ENCODE results near the gene MAN2C1. TPM values are rescaled to one million over a fixed set of nuclear protein-coding genes. Genes with fewer than 3 reads are reported as not detected.
"Not testable (repeated sequence)": the region's sequence is repeated elsewhere in the genome, so short reads cannot be mapped to it uniquely, and the experiment has no call there.

MAN2C1 gene
- total and polyA plus RNA-seq, 4 donors = 49.2 to 768 (median 227) TPM

DNA sequence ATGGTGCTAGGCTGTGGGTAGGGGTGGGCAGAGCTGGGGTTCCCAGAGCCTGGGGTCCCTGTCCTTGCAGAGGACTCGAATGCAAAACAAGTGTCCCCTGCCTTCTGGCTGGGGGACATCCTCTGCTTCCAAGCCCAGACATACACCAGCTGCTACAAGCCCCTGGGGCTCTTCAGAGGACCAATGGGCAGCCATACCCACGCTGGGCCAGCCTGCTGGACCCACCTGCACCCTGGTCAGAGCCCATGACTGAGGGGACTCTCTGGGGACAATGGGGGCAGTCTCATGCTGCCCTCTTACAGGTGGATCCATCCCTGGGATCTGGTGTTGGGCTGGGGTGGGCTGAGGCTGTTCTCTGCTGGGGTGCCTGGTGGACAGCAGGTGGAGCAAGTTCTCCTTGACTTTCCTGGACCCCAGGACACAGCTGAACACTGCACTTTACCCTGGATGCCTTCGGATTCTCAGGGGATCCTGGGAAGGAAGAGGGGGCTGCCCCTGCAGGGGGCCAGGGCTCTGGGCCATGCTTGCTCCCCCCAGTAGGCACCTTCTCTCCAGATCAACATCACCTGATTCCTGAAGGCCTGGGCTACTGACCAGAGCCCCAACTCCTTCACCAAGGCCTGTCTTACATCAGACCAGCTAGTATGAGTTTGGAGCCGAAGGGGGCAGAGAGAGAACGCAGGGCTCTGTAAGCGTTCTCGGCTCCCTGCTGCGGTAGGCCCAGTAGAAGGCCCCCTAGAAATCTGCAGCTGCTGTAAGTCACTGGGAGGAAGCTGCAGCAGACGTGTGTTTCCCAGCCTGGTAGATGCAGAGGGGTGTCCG is 39.7 kb downstream of the MAN2C1 start:
- intact Hi-C loops (cut with DNase I) = no loop called here
- WGBS, 2 donors = 77 to 82% methylated on average over 9 to 10 of the region's 10 CpGs

DNA sequence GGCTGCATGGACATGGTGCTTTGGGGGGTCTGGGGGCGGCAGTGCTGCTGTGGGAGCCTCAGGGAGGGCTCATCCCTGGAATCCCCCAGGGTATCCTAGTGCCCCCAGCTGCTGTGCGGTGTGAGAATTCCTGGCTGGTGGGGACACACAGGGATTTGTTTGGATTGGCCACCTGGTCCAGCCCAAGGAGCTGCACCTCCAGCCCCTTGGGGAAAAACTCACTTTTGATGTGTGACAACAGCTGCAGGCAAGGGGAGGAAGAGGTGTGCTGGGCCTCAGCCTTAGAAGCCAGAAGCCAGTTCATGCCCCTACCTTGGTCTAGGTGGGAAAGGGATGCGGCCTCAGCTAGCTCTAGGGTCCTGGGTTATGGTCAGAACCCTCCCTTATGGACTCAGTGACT is 40.9 kb downstream of the MAN2C1 start:
- WGBS, 2 donors = 78 to 81% methylated on average over 3 of the region's 3 CpGs
- H3K4me3 ChIP-seq (ENCODE audit: low read length in 2 of 2) = no peak overlapping the region
- intact Hi-C loops (cut with DNase I) = no loop called here
- H3K27me3 ChIP-seq (ENCODE audit: control insufficient read depth in 1 of 2, insufficient read depth in 2 of 2, low read length in 1 of 2) = no peaks in the 10 kb centered on the region
- ATAC-seq (ENCODE audit: low FRiP score) (no peak), DNase-seq (peak in 1 of 2 donors; percentile 45)
- H3K27ac ChIP-seq (ENCODE audit: low read depth in 1 of 2, low read length in 2 of 2) = no peak overlapping the region
- H3K36me3 ChIP-seq (ENCODE audit: control insufficient read depth in 1 of 2, insufficient read depth in 2 of 2, low read length in 1 of 2) = no peaks in the 10 kb centered on the region
- H3K4me1 ChIP-seq (ENCODE audit: control insufficient read depth in 1 of 2, insufficient read depth in 2 of 2, low read length in 2 of 2) = no peaks in the 10 kb centered on the region
- H3K9me3 ChIP-seq (ENCODE audit: control insufficient read depth, low read length) = no peaks in the 10 kb centered on the region

More for the DNA sequence above, 39.7 kb downstream of the MAN2C1 start:
- ATAC-seq (ENCODE audit: low FRiP score) (no peak), DNase-seq (peak in 1 of 2 donors; percentile 43)
- H3K36me3 ChIP-seq (ENCODE audit: control insufficient read depth in 1 of 2, insufficient read depth in 2 of 2, low read length in 1 of 2) = no peaks in the 10 kb centered on the region
- no peaks in the 10 kb centered on the region for H3K27me3 ChIP-seq (ENCODE audit: control insufficient read depth in 1 of 2, insufficient read depth in 2 of 2, low read length in 1 of 2)
- no peak overlapping the region for H3K27ac ChIP-seq (ENCODE audit: low read depth in 1 of 2, low read length in 2 of 2)
- H3K4me1 ChIP-seq (ENCODE audit: control insufficient read depth in 1 of 2, insufficient read depth in 2 of 2, low read length in 2 of 2) = no peaks in the 10 kb centered on the region
- H3K9me3 ChIP-seq (ENCODE audit: control insufficient read depth, low read length) = no peaks in the 10 kb centered on the region
- H3K4me3 ChIP-seq (ENCODE audit: low read length in 2 of 2) = no peak overlapping the region

DNA sequence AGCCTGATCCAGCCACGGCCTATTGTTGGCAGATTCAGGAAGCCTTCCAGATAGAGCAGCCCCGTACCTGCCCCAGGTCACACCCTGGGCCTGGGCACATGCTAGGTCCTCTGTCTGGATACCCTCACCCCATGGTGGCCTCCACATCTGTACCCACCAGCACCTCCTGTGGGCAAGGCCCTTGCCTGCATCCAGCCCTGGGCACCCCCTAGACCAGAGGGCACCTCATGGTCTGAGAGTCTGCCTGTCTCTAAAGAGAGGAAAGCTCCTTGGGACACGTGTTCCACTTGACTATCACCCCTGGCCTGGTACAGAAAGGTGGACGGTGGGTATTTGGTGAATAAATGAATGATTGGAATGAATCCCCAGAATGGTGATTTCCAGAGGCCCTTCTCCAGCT is 41.4 kb downstream of the MAN2C1 start:
- H3K27me3 ChIP-seq (ENCODE audit: control insufficient read depth in 1 of 2, insufficient read depth in 2 of 2, low read length in 1 of 2) = no peaks in the 10 kb centered on the region
- H3K4me3 ChIP-seq (ENCODE audit: low read length in 2 of 2) = no peak overlapping the region
- no peaks in the 10 kb centered on the region for H3K4me1 ChIP-seq (ENCODE audit: control insufficient read depth in 1 of 2, insufficient read depth in 2 of 2, low read length in 2 of 2)
- DNase-seq (peak in 1 of 2 donors; percentile 34), ATAC-seq (ENCODE audit: low FRiP score) (no peak)
- intact Hi-C loops (cut with DNase I) = no loop called here
- no peaks in the 10 kb centered on the region for H3K9me3 ChIP-seq (ENCODE audit: control insufficient read depth, low read length)
- WGBS, 2 donors = 80 to 83% methylated on average over 4 of the region's 4 CpGs
- no peak overlapping the region for H3K27ac ChIP-seq (ENCODE audit: low read depth in 1 of 2, low read length in 2 of 2)
- no peaks in the 10 kb centered on the region for H3K36me3 ChIP-seq (ENCODE audit: control insufficient read depth in 1 of 2, insufficient read depth in 2 of 2, low read length in 1 of 2)

DNA sequence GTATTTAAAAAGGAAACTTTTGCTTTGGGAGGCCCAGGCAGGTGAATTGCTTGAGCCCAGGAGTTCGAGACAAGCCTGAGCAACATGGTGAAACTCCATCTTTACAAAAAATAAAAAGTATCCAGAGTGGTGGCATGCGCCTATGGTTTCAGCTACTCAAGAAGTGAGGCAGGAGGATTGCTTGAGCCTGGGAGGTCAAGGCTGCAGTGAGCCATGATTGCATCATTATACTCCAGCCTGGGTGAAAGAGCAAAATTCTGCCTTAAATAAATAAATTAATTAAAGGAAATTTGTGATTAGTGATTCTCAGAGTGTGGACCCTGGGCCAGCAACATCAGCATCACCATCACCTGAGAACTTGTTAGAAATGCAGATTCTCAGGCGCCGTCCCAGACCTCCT is 42.5 kb downstream of the MAN2C1 start:
- Histone ChIP-seq H3K9me3 (ENCODE audit: control insufficient read depth, low read length) (no peaks in the 10 kb centered on the region), H3K27me3 (ENCODE audit: control insufficient read depth in 1 of 2, insufficient read depth in 2 of 2, low read length in 1 of 2) (no peaks in the 10 kb centered on the region), H3K4me1 (ENCODE audit: control insufficient read depth in 1 of 2, insufficient read depth in 2 of 2, low read length in 2 of 2) (no peaks in the 10 kb centered on the region), H3K4me3 (ENCODE audit: low read length in 2 of 2) (no peak overlapping the region), H3K36me3 (ENCODE audit: control insufficient read depth in 1 of 2, insufficient read depth in 2 of 2, low read length in 1 of 2) (no peaks in the 10 kb centered on the region), H3K27ac (ENCODE audit: low read depth in 1 of 2, low read length in 2 of 2) (no peak overlapping the region)
- ATAC-seq (ENCODE audit: low FRiP score) (no peak), DNase-seq (no peak)
- intact Hi-C loops (cut with DNase I) = no loop called here
- WGBS, 2 donors = 93 to 96% methylated on average over 4 of the region's 4 CpGs

DNA sequence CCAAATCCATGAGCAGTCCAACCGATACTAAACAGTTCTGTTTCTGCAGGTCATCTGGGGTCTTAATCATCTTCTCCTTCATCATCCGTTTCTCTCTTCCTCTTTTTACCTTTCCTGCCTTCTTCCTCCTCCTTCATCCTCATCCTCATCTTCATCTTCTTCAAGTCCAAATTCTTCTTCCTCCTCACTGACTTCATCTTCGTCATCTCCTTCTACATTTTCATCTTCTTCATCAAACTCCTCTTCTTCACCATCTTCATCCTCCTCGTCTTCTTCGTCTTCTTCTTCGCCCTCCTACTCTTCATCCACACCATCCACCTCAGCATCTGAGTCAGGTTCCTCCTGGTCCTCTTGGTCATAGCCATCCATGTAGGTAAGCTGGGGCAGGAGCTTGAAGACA is 46.7 kb downstream of the MAN2C1 start:
- no peaks in the 10 kb centered on the region for H3K36me3 ChIP-seq (ENCODE audit: control insufficient read depth in 1 of 2, insufficient read depth in 2 of 2, low read length in 1 of 2)
- intact Hi-C loops (cut with DNase I) = no loop called here
- H3K4me1 ChIP-seq (ENCODE audit: control insufficient read depth in 1 of 2, insufficient read depth in 2 of 2, low read length in 2 of 2) = no peaks in the 10 kb centered on the region
- WGBS, 2 donors = 88 to 94% methylated on average over 6 of the region's 6 CpGs
- no peaks in the 10 kb centered on the region for H3K9me3 ChIP-seq (ENCODE audit: control insufficient read depth, low read length)
- H3K27me3 ChIP-seq (ENCODE audit: control insufficient read depth in 1 of 2, insufficient read depth in 2 of 2, low read length in 1 of 2) = no peaks in the 10 kb centered on the region
- DNase-seq (no peak), ATAC-seq (ENCODE audit: low FRiP score) (no peak)
- no peak overlapping the region for H3K4me3 ChIP-seq (ENCODE audit: low read length in 2 of 2)
- H3K27ac ChIP-seq (ENCODE audit: low read depth in 1 of 2, low read length in 2 of 2) = no peak overlapping the region

DNA sequence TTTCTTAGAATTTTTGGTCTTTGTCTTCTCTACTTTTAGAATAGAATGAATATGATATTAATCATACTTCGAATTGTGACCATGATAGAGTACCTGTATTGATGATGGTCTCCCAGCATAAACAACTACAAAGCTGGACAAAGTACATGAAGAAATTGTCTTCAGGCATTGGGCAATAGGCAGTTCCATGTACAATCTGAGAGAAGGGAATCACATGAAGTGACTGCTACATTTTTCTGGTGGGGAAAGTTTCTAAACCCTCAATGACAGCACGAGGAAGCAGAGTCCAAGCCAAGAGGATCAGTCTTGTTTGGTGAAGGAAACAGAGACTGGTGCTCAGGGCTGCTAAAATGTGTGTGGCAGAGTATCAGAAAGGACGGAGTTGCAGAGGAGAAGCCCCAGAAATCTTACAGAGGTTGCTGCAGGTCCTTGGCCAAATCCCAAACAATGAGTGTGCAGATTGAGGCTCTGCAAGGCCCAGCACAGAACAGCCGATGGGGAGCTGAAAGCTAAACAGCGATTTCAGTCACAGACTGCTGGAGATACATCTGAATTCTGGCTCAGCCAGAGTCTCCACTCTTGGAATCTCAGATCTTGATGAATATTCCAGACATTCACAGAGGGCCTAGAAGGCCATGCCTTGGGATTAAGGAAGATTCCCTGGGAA is 49.0 kb downstream of the MAN2C1 start:
- intact Hi-C loops (cut with DNase I) = loop anchor here in 1 of 2 donors (10.0 kb wide), 1 partner anchor 85 kb away; no protein-coding TSS in a partner anchor
- H3K27ac ChIP-seq (ENCODE audit: low read depth in 1 of 2, low read length in 2 of 2); DNase-seq; H3K9me3 ChIP-seq (ENCODE audit: control insufficient read depth, low read length); ATAC-seq (ENCODE audit: low FRiP score); H3K4me1 ChIP-seq (ENCODE audit: control insufficient read depth in 1 of 2, insufficient read depth in 2 of 2, low read length in 2 of 2); H3K36me3 ChIP-seq (ENCODE audit: control insufficient read depth in 1 of 2, insufficient read depth in 2 of 2, low read length in 1 of 2); H3K4me3 ChIP-seq (ENCODE audit: low read length in 2 of 2); H3K27me3 ChIP-seq (ENCODE audit: control insufficient read depth in 1 of 2, insufficient read depth in 2 of 2, low read length in 1 of 2): not testable (repeated sequence)
- 77 to 81% methylated on average over 5 of the region's 5 CpGs for WGBS, 2 donors

DNA sequence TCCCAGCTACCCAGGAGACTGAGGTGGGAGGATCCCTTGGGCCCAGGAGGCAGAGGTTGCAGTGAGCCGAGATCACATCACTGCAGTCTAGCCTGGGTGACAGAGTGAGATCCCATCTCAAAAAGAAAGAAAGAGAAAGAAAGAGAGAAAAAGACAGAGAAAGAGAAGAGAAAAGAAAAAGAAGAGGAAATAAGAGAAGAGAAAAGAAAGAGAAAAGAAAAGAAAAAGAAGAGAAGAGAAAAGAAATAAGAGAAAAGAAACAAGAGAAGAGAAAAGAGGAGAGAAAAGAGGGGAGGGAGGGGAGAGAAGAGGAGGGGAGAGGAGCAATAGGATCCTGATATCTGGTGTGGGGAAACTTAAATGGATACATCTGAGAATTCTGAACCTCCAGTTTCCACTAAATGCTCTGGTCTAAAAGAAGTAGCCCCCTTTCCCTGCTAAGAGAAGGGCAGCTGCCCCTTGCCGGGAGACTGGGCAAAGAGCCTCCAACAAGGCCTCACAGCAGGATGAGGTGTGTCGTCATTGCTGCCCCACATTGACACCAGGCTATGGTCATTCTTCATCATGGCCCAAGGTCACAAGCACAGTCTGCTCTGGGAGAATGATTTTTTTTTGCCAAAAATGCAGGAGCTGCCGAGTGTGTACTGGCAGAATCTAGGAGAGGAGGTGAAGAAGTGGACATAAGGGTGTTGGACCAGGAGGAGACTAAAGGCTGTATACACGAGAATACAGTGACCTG is 53.7 kb downstream of the MAN2C1 start:
- no peaks in the 10 kb centered on the region for H3K36me3 ChIP-seq (ENCODE audit: control insufficient read depth in 1 of 2, insufficient read depth in 2 of 2, low read length in 1 of 2)
- intact Hi-C loops (cut with DNase I) = loop anchor here in 1 of 2 donors (10.0 kb wide), 1 partner anchor 80 kb away; no protein-coding TSS in a partner anchor
- no peak overlapping the region for H3K27ac ChIP-seq (ENCODE audit: low read depth in 1 of 2, low read length in 2 of 2)
- peak in 1 of 2 donors; percentile 32 for DNase-seq
- H3K9me3 ChIP-seq (ENCODE audit: control insufficient read depth, low read length) = no peaks in the 10 kb centered on the region
- no peak overlapping the region for H3K4me3 ChIP-seq (ENCODE audit: low read length in 2 of 2)
- 65 to 77% methylated on average over 5 of the region's 5 CpGs for WGBS, 2 donors
- no peaks in the 10 kb centered on the region for H3K4me1 ChIP-seq (ENCODE audit: control insufficient read depth in 1 of 2, insufficient read depth in 2 of 2, low read length in 2 of 2)
- peaks cover 0 to 2% of the 10 kb centered on the region in 2 donors for H3K27me3 ChIP-seq (ENCODE audit: control insufficient read depth in 1 of 2, insufficient read depth in 2 of 2, low read length in 1 of 2)
- ATAC-seq (ENCODE audit: low FRiP score) = no peak

DNA sequence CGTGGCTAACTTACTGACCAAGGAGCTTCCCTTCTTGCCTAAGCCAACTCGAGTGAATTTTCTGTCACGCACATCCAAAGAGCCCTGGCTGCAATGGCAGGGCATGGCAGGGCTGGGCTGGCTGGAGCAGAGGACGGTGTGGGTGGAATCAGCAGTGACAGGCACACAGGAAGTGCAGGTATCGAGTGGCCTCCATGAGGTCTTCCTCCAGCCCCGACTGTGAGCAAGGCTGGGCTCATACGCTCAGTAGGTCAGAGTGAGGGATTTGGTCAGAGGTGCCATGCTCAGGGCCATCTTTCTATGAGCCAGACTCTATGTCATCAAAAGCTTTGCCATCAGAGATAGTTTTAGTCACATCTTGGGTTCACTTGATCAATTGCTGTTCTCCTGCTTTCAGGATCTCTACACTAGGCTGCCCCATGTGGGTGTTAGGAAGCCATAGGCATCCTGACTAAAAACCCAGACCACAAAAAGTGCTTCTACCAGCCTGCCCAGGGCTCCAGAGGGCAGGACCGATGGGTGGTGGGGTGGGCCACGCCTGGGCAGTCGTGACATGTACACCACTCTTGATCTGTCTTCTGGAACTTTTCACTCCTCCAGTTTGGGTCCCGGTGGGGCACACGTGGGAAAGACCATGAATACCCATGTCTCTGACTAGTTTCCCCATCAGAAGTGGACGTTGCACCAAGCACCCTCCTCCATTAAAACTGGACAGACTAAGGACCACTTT is 55.1 kb downstream of the MAN2C1 start:
- WGBS, 2 donors = 86 to 87% methylated on average over 12 to 13 of the region's 13 CpGs
- H3K4me3 ChIP-seq (ENCODE audit: low read length in 2 of 2) = no peak overlapping the region
- DNase-seq = peak in 1 of 2 donors; percentile 64

More for the DNA sequence above, 55.1 kb downstream of the MAN2C1 start:
- no peaks in the 10 kb centered on the region for H3K4me1 ChIP-seq (ENCODE audit: control insufficient read depth in 1 of 2, insufficient read depth in 2 of 2, low read length in 2 of 2)
- intact Hi-C loops (cut with DNase I) = loop anchor here in 1 of 2 donors (10.0 kb wide), 1 partner anchor 78 kb away; no protein-coding TSS in a partner anchor
- H3K27me3 ChIP-seq (ENCODE audit: control insufficient read depth in 1 of 2, insufficient read depth in 2 of 2, low read length in 1 of 2) = peaks cover 0 to 2% of the 10 kb centered on the region in 2 donors
- no peaks in the 10 kb centered on the region for H3K9me3 ChIP-seq (ENCODE audit: control insufficient read depth, low read length)
- no peaks in the 10 kb centered on the region for H3K36me3 ChIP-seq (ENCODE audit: control insufficient read depth in 1 of 2, insufficient read depth in 2 of 2, low read length in 1 of 2)
- H3K27ac ChIP-seq (ENCODE audit: low read depth in 1 of 2, low read length in 2 of 2) = no peak overlapping the region
- ATAC-seq (ENCODE audit: low FRiP score) = no peak
